CD4-positive, alpha-beta T cell treated with Interleukin-4 for 1 hour (primary cell): Measurements from ENCODE around the gene FAM13C.
A peak's percentile ranks its signal among the peaks of the same experiment; 100 is the strongest.
"Not testable (repeated sequence)": the region's sequence is repeated elsewhere in the genome, so short reads cannot be mapped to it uniquely, and the experiment has no call there.

ENCODE experiments used
- DNase-seq, 2 donors: peaks; one replicate each; pipeline ENCODE4 v3.0.0-alpha.2; 2020 to 2022

The FAM13C gene

DNA sequence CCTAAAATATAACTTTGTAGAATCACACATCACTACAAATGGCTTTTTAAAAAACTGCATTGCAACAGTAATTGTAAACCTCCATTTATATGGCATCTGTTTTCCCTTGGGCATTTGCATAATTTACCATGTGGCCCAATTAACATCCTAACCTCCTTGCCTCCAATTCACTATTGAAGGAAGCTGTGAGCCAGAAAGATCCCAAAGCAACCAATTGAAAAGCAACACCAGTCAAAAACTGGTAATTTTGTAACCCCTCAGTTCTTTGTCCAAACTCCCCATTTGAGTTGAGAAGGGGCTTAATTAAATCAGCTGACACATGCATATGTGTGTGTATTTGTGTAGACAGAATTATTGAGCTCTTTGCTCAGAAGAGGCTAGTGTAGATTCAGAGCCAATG, 90.3 kb downstream of the FAM13C start:
- DNase-seq, result no peak

DNA sequence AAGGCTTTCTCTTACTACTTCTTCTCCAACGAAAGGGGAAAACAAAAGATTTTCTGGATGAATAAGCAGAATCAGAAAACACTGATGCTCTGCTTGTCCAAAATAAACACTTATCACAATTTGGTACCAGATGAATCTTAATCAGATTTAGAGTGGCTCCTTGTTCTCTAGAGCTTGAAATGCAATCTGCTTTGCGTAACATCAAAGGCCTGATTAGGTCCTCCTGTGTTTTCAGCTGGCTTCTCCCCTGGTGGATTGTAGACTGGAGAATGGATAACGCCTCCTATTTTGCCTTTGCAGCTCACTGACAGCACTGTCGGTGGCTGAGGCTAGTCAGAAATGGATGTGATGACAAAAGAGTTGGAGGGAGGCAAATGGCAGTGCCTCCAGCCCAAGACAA, 91.2 kb downstream of the FAM13C start:
- DNase-seq, result no peak

- DNase-seq, result no peak
These were observed 91.9 kb downstream of the FAM13C start for GRCh38 chr10:59270492-59270891.

GRCh38 chr10:59269651-59270050, 92.7 kb downstream of the FAM13C start:
- DNase-seq, result no peak

GRCh38 chr10:59268460-59268859, 93.9 kb downstream of the FAM13C start:
- DNase-seq, result no peak

- no peak for DNase-seq
These were observed 96.0 kb downstream of the FAM13C start for GRCh38 chr10:59266321-59266720.

- DNase-seq, result no peak
These were observed 97.2 kb downstream of the FAM13C start for GRCh38 chr10:59265141-59265540.

DNA sequence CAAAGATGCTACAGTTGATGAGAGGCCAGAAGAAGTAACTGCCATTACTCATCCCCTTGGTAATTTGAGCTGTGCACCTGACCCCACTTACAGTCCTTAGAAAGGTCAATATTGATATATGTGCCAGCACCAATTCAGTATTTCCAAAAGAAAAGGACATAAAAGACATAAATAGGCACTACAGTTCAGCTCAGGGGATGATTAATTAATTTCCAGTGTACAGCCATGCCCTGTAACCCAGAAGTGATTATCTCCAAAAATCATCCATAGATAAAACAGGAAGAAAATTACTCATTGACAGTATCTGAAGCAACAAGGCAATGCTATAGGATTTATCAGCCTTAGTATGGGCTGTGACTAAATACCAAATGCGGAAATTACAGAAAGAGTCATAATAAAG, 103.5 kb downstream of the FAM13C start:
- DNase-seq, result no peak

- no peak for DNase-seq
These were observed 105.1 kb downstream of the FAM13C start for GRCh38 chr10:59257224-59257623.

DNA sequence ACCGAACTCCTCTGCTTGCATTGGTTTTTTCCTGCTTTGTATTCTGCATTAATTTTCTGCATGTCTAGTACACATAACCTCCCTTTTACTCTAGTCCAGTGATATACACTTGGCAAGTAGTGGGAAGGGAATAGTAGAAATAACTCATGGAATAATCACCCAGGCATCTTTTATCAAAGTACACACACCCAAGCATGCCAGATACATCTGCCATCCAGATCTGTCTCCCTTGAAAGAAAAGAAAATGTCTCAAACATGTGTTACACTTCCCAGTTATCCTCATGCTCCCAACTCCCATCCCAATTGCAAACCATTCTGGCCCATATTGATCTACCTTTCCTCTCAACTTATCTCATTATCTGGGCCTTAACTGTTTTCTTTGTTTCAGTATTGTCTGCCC, 106.9 kb downstream of the FAM13C start:
- DNase-seq, result no peak

- DNase-seq, result no peak
These were observed 109.9 kb downstream of the FAM13C start for GRCh38 chr10:59252491-59252890.

- no peak for DNase-seq
These were observed 116.7 kb downstream of the FAM13C start for GRCh38 chr10:59245686-59246085.

DNA sequence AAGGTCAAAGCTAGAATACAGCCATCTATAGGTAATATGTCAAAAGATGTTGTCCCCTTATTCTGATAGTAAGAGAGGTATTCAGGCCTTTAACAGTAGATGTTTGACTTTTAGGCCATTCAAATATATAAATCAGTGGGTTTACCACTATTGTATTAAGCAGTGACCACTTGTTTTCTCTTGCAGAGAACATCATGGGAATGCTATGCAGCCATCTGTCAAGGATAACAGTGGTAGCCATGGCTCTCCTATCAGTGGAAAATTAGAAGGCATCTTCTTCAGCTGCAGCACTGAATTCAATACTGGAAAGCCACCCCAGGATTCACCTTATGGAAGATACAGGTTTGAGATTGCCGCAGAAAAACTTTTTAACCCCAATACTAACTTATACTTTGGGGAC, 117.5 kb downstream of the FAM13C start:
- DNase-seq, result no peak

DNA sequence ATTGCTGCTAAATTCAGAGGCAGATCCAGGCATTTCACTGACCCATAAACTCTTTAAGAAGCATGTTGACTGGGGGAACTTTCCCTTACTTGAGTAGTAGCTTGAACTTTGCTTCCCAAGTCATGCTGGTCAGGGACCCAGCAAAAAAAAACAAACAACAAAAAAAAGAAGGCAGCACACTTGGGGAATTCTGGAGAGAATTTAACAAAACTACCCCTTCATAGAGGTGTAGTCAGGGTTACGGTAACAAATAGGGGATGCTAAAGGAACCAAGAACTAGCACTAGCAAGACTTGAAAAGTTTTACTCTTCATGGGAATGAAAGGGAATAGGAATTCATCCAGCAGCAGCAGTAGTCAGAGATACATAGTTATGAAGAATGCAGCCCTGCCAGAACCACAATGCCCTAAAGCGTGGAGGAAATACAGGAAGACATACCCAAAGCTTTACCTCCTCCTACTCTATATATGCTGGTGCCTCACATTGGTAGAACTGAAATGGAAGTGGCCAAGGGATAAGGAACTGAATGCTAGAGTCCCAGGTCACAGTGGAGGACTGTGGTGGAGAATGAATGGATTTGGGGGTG, 118.6 kb downstream of the FAM13C start:
- DNase-seq, result no peak

GRCh38 chr10:59242991-59243390, 119.4 kb downstream of the FAM13C start:
- DNase-seq, result no peak

DNA sequence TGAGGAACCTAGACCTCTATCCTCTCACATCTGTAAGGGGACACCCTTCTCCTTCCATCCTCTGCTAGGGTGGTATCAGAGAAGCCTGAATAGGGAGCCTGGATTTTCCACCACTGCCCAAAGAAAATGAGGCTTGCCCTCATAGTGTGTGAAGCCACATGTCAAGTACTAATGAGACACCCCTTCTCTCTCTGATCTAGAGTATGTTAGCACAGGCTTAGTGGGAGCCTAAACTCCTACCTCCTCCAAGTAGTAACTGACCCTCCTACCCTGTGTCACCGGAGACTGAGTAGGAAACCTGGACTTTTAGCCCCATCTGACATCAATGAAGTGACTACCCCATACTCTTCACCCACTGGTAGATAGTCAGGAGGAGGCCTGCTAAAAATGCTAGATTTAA, 120.3 kb downstream of the FAM13C start:
- DNase-seq, result no peak

DNA sequence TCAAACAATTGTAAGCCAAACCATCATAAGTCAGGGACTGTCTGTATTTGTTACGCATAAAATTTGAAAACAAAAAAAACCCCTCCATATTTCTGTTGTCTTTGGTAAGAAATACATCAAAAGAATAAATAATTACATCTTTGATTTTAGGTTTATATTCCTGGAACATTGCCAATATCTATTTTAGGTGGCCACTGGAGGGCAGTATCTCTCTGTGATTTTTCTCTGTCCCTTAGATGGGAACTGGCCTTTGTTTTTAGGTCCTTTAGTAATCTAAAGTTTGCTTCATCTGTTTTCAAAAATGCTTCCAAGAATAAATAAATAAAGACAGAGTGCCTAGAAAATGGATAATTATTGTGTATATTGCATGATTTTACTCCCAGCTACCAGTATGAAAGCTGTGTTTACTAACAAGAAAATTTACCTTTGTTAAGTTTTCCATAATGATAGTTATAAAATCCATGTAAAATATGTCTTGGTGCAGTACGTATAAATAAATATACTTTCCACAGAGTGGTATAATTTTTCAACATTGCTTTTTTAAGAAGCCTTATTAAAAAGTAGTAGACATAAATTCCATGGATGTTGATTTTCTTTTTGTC, 121.7 kb downstream of the FAM13C start:
- DNase-seq, result peak in 1 of 2 donors; percentile 22

GRCh38 chr10:59239108-59239507, 123.2 kb downstream of the FAM13C start:
- DNase-seq, result not testable (repeated sequence)

- DNase-seq, result no peak
These were observed 124.6 kb downstream of the FAM13C start for GRCh38 chr10:59237775-59238174.

GRCh38 chr10:59236064-59236697, 126.2 kb downstream of the FAM13C start:
- no peak for DNase-seq

DNA sequence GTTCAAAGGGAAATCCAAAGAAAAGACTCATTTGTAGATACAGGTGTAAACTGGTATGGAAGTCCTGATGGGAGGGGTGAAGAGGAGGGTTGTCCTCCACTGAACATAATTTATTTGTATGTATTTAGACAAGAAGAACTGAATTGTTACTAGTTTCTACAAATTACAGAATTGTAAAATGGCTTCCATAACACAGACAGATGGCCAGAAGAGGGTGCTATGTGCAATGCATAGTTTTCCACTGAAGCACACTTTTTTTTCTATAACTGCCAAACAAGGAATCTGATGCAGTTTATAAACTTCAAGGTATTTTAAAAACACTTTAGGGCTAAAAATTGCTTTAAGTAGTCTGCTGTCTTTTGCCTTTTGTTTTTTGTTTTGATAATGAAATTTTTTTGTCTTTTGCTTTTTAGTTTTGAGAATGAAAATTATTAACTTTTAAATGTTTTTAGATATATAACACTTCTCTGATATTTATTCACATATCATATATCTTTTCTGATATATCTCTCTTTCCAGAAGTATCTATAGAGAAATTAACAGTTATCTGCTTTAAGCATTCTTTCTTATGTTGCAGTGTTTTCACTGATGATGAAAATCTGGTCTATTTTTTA, 127.4 kb downstream of the FAM13C start:
- DNase-seq, result no peak

- no peak for DNase-seq
These were observed 128.2 kb downstream of the FAM13C start for GRCh38 chr10:59234194-59234593.

DNA sequence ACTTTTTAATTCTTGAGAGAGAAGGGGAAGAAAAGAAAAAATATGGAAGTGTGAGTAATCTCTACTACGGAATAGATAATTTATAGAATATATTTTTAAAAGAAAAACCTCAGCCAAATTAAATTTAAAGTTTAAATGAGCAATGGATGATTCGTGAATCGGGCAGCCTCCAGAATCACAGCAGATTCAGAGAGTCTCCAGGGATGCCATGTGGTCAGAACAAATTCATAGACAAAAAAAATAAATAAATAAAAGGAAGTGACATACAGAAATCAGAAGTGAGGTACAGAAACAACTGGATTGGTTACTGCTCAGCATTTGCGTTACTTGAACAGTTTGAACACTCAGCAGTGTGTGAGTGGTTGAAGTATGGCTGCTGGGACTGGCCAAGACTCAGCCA, 132.9 kb downstream of the FAM13C start:
- no peak for DNase-seq

DNA sequence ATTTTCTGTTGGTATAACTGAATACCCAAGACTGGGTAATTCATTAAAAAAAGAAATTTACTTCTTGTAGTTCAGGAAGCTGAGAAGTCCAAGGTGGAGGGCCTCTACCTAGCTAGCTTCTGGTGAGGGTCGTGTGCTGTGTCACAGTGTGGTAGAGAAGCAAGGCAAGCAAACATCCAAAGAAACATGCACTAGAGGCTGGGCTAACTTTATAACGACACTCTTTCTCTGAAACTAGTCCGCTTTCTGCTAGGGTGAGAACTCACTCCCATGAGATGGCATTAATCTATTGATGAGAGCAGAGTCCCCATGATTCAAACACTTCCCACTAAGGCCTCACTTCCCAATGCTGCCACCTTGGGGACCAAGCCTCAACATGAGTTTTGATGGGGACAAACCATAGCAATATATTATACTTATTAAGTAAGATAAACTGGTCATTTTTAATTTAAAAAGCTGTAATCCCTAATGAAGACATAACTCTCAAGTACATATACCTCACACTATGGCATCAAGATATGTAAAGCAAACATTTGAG, 135.1 kb downstream of the FAM13C start:
- DNase-seq, result no peak
